HG03558 (cell line): ENCODE results near the gene SPTBN5.

Experiments used
- ATAC-seq: cut with Tn5 transposase; IDR thresholded peaks from one replicate; pipeline ENCODE4 v1.9.1; 2021; ENCODE audit warnings: moderate number of reproducible peaks; ENCODE audit not compliant: unreplicated experiment; ENCODE audit errors: extremely low read depth

SPTBN5 gene

GRCh38 chr15:41813426-41813825 is 80.4 kb downstream of the SPTBN5 start:
- ATAC-seq: no peak

GRCh38 chr15:41812820-41813375 is 81.0 kb downstream of the SPTBN5 start:
- no peak for ATAC-seq

GRCh38 chr15:41811432-41812195 is 82.2 kb downstream of the SPTBN5 start:
- no peak for ATAC-seq

GRCh38 chr15:41810651-41811431 is 83.0 kb downstream of the SPTBN5 start:
- no peak for ATAC-seq

GRCh38 chr15:41809526-41810220 is 84.2 kb downstream of the SPTBN5 start:
- ATAC-seq: no peak

GRCh38 chr15:41809121-41809520 is 84.7 kb downstream of the SPTBN5 start:
- ATAC-seq: no peak

GRCh38 chr15:41806291-41807181 is 87.3 kb downstream of the SPTBN5 start:
- no peak for ATAC-seq

- ATAC-seq: no peak
These were observed 88.1 kb downstream of the SPTBN5 start for GRCh38 chr15:41805711-41806110.

- no peak for ATAC-seq
These were observed 88.8 kb downstream of the SPTBN5 start for GRCh38 chr15:41804916-41805666.

- ATAC-seq: no peak
These were observed 89.5 kb downstream of the SPTBN5 start for GRCh38 chr15:41804361-41804760.

GRCh38 chr15:41801850-41802455 is 91.9 kb downstream of the SPTBN5 start:
- no peak for ATAC-seq

- ATAC-seq: no peak
These were observed 92.7 kb downstream of the SPTBN5 start for GRCh38 chr15:41801185-41801584.

GRCh38 chr15:41799488-41799805 is 94.4 kb downstream of the SPTBN5 start:
- ATAC-seq: no peak

GRCh38 chr15:41798607-41799487 is 95.0 kb downstream of the SPTBN5 start:
- ATAC-seq: no peak
